ENCODE results near the gene CHD6.

Gene CHD6

DNA sequence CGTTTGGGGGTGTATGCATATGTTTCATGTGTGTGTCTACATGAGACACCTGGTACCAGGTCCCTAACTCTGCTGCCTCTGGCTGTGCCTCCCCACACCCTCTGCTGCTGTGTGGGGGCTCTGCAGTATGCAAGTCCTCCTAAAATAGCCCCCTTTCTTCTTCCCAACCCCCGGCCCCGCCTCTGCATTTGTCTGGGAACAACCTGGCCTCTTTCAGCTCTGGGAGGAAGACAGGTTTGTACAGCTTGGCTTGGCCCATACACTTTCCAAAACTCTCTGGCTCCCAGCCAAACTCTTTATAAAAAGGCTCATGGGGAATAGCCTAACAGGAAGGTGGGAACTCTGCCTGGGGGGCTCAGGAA, 224.5 kb downstream of the CHD6 start:
- Histone ChIP-seq H3K9ac (ENCODE audit: low read depth, low read length) (no peak overlapping the region), H3K4me1 (ENCODE audit: insufficient read depth, low read length) (peaks cover 14% of the 10 kb centered on the region; the same call in 1 of the 2 replicates), H3K36me3 (ENCODE audit: insufficient read depth, low read length) (no peaks in the 10 kb centered on the region), H3K9me3 (ENCODE audit: control insufficient read depth, insufficient read depth, low read length) (no peaks in the 10 kb centered on the region)

GRCh38 chr20:41392871-41393704, 225.1 kb downstream of the CHD6 start:
- H3K4me1 ChIP-seq (ENCODE audit: insufficient read depth, low read length) = peaks cover 14% of the 10 kb centered on the region; the same call in 1 of the 2 replicates
- no peaks in the 10 kb centered on the region for H3K36me3 ChIP-seq (ENCODE audit: insufficient read depth, low read length)
- H3K9ac ChIP-seq (ENCODE audit: low read depth, low read length) = no peak overlapping the region
- H3K9me3 ChIP-seq (ENCODE audit: control insufficient read depth, insufficient read depth, low read length) = no peaks in the 10 kb centered on the region

DNA sequence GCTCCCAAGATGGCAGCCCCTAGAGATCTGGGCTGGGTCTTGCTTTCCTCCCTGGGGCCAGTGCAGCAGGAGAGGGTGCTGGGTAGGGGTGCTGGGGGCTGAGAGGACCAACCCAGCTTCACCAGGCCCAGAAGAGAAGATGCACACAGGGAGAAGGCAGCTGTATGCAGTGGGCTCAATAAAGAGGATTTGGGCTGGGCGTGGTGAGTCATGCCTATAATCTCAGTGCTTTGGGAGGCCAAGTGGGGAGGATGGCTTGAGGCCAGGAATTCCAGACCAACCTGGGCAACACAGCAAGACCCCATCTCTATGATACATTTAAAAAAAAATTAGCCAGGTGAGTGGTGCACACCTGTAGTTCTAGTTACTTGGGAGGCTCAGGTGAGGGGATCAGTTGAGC, 225.9 kb downstream of the CHD6 start:
- H3K9ac ChIP-seq (ENCODE audit: low read depth, low read length) = no peak overlapping the region
- H3K9me3 ChIP-seq (ENCODE audit: control insufficient read depth, insufficient read depth, low read length) = no peaks in the 10 kb centered on the region
- no peaks in the 10 kb centered on the region for H3K36me3 ChIP-seq (ENCODE audit: insufficient read depth, low read length)
- peaks cover 14% of the 10 kb centered on the region; the same call in 1 of the 2 replicates for H3K4me1 ChIP-seq (ENCODE audit: insufficient read depth, low read length)

GRCh38 chr20:41391587-41392001, 226.6 kb downstream of the CHD6 start:
- no peak overlapping the region for H3K9ac ChIP-seq (ENCODE audit: low read depth, low read length)
- peaks cover 14% of the 10 kb centered on the region; the same call in 1 of the 2 replicates for H3K4me1 ChIP-seq (ENCODE audit: insufficient read depth, low read length)
- H3K9me3 ChIP-seq (ENCODE audit: control insufficient read depth, insufficient read depth, low read length) = no peaks in the 10 kb centered on the region
- H3K36me3 ChIP-seq (ENCODE audit: insufficient read depth, low read length) = no peaks in the 10 kb centered on the region

GRCh38 chr20:41390889-41391288, 227.3 kb downstream of the CHD6 start:
- Histone ChIP-seq H3K9me3 (ENCODE audit: control insufficient read depth, insufficient read depth, low read length) (no peaks in the 10 kb centered on the region), H3K4me1 (ENCODE audit: insufficient read depth, low read length) (peaks cover 8% of the 10 kb centered on the region; the same call in 1 of the 2 replicates), H3K36me3 (ENCODE audit: insufficient read depth, low read length) (no peaks in the 10 kb centered on the region), H3K9ac (ENCODE audit: low read depth, low read length) (no peak overlapping the region)

- H3K4me1 ChIP-seq (ENCODE audit: insufficient read depth, low read length) = peaks cover 4% of the 10 kb centered on the region; the same call in 1 of the 2 replicates
- H3K9ac ChIP-seq (ENCODE audit: low read depth, low read length) = no peak overlapping the region
- no peaks in the 10 kb centered on the region for H3K9me3 ChIP-seq (ENCODE audit: control insufficient read depth, insufficient read depth, low read length)
- no peaks in the 10 kb centered on the region for H3K36me3 ChIP-seq (ENCODE audit: insufficient read depth, low read length)
Measured at GRCh38 chr20:41387444-41387851, 230.7 kb downstream of the CHD6 start.

DNA sequence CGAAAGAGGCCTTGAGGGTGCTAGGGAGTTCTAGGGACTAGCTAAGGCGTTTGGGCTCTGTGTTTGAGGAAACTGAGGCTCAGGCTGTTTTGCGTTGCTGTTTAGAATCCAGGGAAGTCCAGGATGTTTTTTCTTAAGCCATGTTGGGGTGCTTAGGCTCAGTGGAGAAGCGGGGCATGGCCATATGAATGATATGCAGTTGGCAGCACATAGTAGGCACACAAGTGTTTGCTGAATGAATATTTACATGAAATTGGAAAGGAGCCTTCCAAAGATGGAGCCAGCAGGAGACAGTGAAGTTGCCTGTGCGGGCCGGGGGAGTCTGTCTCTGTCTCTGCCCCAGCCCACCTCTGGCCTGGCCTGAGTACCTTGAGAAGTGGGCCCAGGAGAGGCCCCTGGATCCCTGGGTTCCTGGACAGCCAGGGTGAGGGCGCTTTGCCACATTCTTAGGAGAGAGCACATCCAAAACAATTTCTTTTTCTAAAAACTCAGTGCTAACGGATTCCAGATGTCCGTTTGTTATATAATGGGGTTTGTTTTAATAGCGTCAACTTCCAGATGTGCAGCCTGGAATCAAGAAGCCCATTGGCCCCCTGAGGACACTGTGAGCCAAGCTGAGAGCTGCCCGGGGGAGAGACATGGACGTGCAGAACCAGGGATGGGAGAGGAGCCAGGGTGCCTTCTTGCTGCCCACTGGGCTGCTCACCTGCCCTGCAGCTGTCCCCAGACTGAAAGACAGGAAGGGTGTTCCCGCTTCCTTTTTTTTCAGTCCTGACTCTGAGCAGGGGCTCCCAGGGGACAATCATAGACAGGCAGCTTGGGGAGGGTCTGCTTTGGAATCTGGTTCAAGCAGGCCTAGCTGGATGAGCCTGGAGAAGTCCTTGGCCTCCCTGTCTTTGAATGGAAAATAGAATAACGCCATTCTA, 231.4 kb downstream of the CHD6 start:
- H3K4me1 ChIP-seq (ENCODE audit: insufficient read depth, low read length) = peaks cover 3% of the 10 kb centered on the region; the same call in 1 of the 2 replicates
- no peaks in the 10 kb centered on the region for H3K36me3 ChIP-seq (ENCODE audit: insufficient read depth, low read length)
- no peaks in the 10 kb centered on the region for H3K9me3 ChIP-seq (ENCODE audit: control insufficient read depth, insufficient read depth, low read length)
- no peak overlapping the region for H3K9ac ChIP-seq (ENCODE audit: low read depth, low read length)

GRCh38 chr20:41382791-41383305, 235.3 kb downstream of the CHD6 start:
- Histone ChIP-seq H3K9ac (ENCODE audit: low read depth, low read length) (no peak overlapping the region), H3K36me3 (ENCODE audit: insufficient read depth, low read length) (no peaks in the 10 kb centered on the region), H3K4me1 (ENCODE audit: insufficient read depth, low read length) (no peaks in the 10 kb centered on the region; the same call in 1 of the 2 replicates), H3K9me3 (ENCODE audit: control insufficient read depth, insufficient read depth, low read length) (no peaks in the 10 kb centered on the region)

- Histone ChIP-seq H3K9ac (ENCODE audit: low read depth, low read length) (no peak overlapping the region), H3K4me1 (ENCODE audit: insufficient read depth, low read length) (no peaks in the 10 kb centered on the region; the same call in 1 of the 2 replicates), H3K36me3 (ENCODE audit: insufficient read depth, low read length) (no peaks in the 10 kb centered on the region), H3K9me3 (ENCODE audit: control insufficient read depth, insufficient read depth, low read length) (no peaks in the 10 kb centered on the region)
Measured at GRCh38 chr20:41380551-41381193, 237.5 kb downstream of the CHD6 start.

DNA sequence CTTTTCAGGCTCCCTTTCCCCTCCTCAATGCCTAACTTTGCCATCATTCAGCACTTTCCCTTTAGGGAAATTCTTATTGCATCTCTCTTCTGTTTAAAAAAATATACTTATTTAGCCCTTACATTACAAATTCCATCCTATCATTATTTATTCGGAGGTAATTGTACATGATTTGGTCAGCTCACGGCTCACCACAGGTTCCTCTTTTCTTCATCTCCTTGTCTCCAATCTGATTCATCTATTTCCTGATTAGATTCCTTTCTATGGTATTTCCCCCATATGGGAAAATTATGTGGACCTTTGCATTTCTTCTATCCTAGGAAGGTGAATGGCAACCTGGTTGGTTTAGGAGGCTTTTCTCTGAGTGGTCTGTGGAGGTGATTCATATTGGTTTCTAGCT, 238.6 kb downstream of the CHD6 start:
- Histone ChIP-seq H3K9me3 (ENCODE audit: control insufficient read depth, insufficient read depth, low read length) (no peaks in the 10 kb centered on the region), H3K9ac (ENCODE audit: low read depth, low read length) (no peak overlapping the region), H3K4me1 (ENCODE audit: insufficient read depth, low read length) (no peaks in the 10 kb centered on the region; the same call in 1 of the 2 replicates), H3K36me3 (ENCODE audit: insufficient read depth, low read length) (no peaks in the 10 kb centered on the region)

- H3K9ac ChIP-seq (ENCODE audit: low read depth, low read length) = no peak overlapping the region
- no peaks in the 10 kb centered on the region for H3K9me3 ChIP-seq (ENCODE audit: control insufficient read depth, insufficient read depth, low read length)
- H3K36me3 ChIP-seq (ENCODE audit: insufficient read depth, low read length) = no peaks in the 10 kb centered on the region
- no peaks in the 10 kb centered on the region; the same call in 1 of the 2 replicates for H3K4me1 ChIP-seq (ENCODE audit: insufficient read depth, low read length)
Measured at GRCh38 chr20:41377275-41377674, 240.9 kb downstream of the CHD6 start.

DNA sequence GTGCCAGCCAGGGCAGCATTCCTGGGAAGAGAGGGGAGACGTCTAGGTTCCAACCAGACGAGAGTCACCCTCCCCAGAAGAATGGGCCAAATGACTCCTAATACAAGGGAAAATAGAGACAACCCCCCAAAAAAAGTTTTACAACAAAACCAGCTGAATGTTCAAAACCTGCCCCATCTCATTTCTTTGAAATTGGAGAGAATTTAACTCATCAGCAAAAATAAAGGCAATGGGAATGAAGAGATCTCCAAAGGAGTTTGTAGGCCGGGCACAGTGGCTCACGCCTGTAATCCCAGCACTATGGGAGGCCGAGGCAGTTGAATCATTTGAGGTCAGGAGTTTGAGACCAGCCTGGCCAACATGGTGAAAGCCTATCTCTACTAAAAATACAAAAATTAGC, 241.8 kb downstream of the CHD6 start:
- H3K4me1 ChIP-seq (ENCODE audit: insufficient read depth, low read length) = no peaks in the 10 kb centered on the region; the same call in 1 of the 2 replicates
- no peaks in the 10 kb centered on the region for H3K9me3 ChIP-seq (ENCODE audit: control insufficient read depth, insufficient read depth, low read length)
- no peak overlapping the region for H3K9ac ChIP-seq (ENCODE audit: low read depth, low read length)
- no peaks in the 10 kb centered on the region for H3K36me3 ChIP-seq (ENCODE audit: insufficient read depth, low read length)

GRCh38 chr20:41375846-41376245, 242.3 kb downstream of the CHD6 start:
- no peaks in the 10 kb centered on the region; the same call in 1 of the 2 replicates for H3K9me3 ChIP-seq (ENCODE audit: control insufficient read depth, insufficient read depth, low read length)

More at GRCh38 chr20:41375846-41376245, 242.3 kb downstream of the CHD6 start:
- no peaks in the 10 kb centered on the region; the same call in 1 of the 2 replicates for H3K4me1 ChIP-seq (ENCODE audit: insufficient read depth, low read length)
- H3K36me3 ChIP-seq (ENCODE audit: insufficient read depth, low read length) = no peaks in the 10 kb centered on the region
- no peak overlapping the region for H3K9ac ChIP-seq (ENCODE audit: low read depth, low read length)
